HG02981 (cell line): ENCODE data around the gene ZDHHC7.

Source experiments
- ATAC-seq: cut with Tn5 transposase; IDR thresholded peaks from one replicate; pipeline ENCODE4 v1.9.1; 2021; ENCODE audit warnings: mild to moderate bottlenecking, moderate library complexity; ENCODE audit not compliant: unreplicated experiment

ZDHHC7 gene

GRCh38 chr16:84925092-84925772, 86.1 kb downstream of the ZDHHC7 start:
- ATAC-seq = no peak

GRCh38 chr16:84924331-84925091, 86.8 kb downstream of the ZDHHC7 start:
- ATAC-seq = no peak
